ENCODE measurements around the gene SUMO3. TPM values are rescaled to one million over a fixed set of nuclear protein-coding genes. Genes with fewer than 3 reads are reported as not detected.

Gene SUMO3
- total RNA-seq, 1 donor from 2014 or later: 73.9 TPM

DNA sequence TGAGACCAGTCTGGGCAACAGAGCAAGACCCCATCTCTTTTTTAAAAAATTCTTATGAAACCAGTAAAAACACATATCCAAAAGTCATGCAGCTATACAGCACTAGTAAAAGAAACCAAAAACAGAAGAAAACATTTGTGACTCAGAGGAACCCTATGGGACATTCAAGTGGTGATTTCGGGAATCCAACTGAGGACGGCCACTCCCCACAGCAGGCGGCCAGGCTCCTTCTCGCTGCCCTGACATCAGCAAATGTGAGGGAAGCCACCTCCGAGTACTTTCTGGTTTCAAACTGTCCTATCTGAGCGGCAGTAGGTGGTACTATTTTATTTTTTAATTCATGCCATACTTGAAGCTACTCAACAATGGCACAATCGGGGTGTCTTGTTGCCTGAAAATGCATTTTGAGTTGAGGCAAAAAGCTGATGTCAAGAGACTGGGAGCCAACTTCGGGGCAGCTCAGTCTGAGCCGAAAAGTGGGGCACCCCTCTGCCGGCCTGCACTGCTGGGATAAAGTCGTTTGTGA is 3.3 kb downstream of the SUMO3 start:
- DNase-seq (ENCODE audit: missing footprints): no peak
- no peak for ATAC-seq
- intact Hi-C loops (cut with DNase I): loop anchor here (5.0 to 10.0 kb wide), 2 partner anchors 123 to 320 kb away; no protein-coding TSS in a partner anchor

DNA sequence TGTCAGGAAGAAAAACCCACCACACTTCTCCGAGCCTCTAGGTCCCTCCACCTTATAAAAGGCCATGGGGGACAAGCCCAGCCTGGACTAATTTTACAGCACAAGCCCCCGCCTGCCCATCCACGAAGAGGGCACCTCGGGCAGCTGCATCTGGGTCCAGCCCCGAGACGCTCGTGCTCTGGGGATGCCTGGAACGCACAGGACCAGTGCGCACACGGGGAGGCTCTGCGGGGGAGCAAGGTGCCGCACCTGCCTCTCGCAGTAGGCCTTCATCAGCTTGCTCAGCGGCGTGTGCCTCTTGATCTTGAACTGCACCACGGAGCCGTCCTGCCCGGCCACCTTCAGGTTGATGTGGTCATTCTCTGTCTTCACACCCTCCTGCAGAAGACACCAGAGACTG is 4.1 kb downstream of the SUMO3 start:
- no peak for ATAC-seq
- intact Hi-C loops (cut with DNase I): loop anchor here (10.0 kb wide), 1 partner anchor 321 kb away; no protein-coding TSS in a partner anchor
- DNase-seq (ENCODE audit: missing footprints): no peak

DNA sequence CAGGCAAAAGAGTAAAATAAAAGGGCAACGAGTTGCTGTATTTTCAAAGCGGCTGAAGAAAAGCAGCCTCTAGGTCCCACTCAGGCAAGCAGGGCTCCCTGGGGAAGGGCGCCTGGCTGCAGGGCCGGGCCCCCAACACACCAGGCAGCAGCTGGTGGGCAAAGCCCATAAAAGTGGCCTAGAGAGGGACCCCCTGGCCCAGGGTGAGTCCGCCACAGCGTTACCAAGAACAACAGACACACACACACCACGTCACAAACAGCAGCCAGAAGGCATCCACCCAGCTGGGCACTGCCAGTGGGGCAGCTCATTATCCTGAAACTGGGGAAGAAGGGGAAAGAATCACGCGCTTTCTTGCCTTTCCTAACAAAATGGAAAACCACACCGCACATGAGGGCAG is 4.7 kb downstream of the SUMO3 start:
- intact Hi-C loops (cut with DNase I): loop anchor here (10.0 kb wide), 1 partner anchor 322 kb away; no protein-coding TSS in a partner anchor
- ATAC-seq (no peak), DNase-seq (ENCODE audit: missing footprints) (no peak)

DNA sequence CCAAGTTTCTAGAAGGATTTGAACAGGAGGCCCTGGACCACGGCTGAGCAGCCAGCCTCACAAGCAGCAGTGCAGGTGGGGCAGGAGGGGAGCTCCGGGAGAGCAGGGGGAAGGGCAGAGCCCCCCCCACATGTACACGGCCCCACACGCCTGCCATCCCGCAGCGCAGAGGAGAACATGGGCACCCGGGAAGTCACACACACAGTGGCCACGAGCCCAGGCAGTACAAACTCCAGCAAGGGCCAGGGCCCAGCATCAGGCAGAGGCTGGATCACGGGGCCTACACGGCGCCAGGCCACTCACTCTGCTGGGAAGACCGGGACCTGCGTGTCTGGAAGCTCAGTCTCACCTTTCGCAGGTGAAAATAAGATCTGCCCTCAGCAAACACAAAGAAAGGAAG is 5.2 kb downstream of the SUMO3 start:
- DNase-seq (ENCODE audit: missing footprints): no peak
- intact Hi-C loops (cut with DNase I): loop anchor here (10.0 kb wide), 1 partner anchor 322 kb away; no protein-coding TSS in a partner anchor
- ATAC-seq: no peak

DNA sequence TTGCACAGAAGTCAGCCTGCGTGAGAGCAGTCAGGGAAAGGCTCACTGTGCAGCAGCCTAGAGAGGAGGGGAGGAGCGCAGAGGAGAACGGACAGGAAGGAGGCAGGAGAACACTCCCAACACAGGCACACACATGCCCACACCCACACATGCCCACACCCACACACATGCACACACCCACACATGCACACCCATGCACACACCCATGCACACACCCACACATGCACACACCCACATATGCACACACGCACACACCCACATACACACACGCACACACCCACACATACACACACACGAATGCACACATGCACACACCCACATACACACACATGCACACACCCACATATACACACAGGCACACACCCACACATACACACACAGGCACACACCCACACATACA is 7.1 kb downstream of the SUMO3 start:
- ATAC-seq (no peak), DNase-seq (ENCODE audit: missing footprints) (no peak)
- intact Hi-C loops (cut with DNase I): loop anchor here (10.0 kb wide), 1 partner anchor 324 kb away; no protein-coding TSS in a partner anchor

DNA sequence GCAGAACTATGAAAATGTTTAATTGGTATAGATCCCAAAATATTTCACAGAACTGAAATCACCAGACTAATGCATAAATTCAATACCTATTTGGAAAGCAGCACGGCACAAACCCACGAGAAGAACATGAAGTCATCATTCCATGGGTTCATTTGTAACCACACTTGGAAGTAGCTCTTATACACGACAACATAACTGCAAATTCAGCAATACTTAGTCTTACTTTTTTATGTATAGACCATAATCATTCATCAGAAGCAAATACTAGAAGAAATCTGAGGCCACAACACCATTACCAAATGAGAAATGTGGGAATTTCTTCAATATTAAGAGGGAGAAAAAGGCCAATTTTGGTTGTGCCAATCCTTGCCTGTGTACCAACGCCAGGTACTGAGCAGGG is 12.0 kb downstream of the SUMO3 start:
- intact Hi-C loops (cut with DNase I): no loop called here
- no peak for ATAC-seq
- no peak for DNase-seq (ENCODE audit: missing footprints)

DNA sequence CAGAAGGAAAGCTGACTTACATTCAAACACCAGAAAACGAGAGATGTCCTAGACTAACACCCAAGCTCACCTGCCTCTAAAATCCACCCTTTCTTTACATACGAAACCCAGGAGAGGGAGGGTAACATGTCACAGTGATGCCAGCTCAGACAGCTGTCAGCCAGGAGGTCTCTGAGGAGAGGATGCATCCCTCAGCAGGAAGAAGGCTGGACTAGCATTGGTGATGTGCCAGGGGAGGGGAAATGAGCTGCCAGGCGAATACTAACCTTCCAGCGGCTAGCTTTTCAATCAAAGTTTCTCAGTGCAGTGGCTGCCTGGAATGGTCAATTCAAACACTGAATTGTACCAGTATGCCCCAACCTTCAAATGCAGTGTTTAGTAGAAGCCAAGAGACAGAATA is 12.6 kb downstream of the SUMO3 start:
- DNase-seq (ENCODE audit: missing footprints) (no peak), ATAC-seq (no peak)
- intact Hi-C loops (cut with DNase I): no loop called here

DNA sequence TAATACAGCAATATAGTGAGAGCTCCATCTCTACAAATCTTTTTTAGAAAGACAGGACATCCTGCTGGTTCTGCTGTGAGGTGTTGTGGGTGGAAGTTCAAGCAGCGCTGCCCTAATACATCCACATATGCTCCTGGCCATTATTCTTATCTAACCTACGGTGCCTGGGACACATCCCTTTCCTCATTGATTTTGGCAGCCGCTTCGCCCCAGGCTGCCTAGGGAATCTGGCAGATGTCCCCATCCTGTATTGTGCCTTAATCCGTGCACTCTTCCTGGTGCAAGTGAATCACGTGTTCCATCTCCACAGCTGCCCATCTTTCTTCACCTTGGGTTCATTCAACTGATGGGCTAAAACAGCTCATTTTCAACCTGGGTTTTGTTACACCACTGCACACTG is 13.1 kb downstream of the SUMO3 start:
- DNase-seq (ENCODE audit: missing footprints) (no peak), ATAC-seq (no peak)
- intact Hi-C loops (cut with DNase I): loop anchor here (5.0 kb wide), 1 partner anchor 128 kb away; no protein-coding TSS in a partner anchor

DNA sequence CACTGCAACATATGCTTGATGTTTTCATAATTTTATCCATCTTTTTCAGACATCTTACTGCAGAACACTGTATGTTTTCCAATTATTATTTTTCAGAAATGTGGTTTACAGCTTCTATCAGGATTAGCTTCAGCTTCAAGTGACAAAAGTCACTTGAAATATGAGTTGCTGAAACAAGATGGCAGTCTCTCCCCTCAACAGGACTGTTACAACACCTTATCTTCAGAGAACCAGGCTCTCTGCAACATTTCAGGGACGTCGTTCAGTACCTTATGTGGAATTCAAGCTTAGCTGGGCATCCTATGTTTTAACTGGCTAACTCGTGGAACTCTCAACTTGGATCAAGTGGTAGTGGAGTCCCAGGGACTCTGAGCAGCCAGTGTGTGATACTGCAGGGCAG is 14.2 kb downstream of the SUMO3 start:
- no peak for DNase-seq (ENCODE audit: missing footprints)
- no peak for ATAC-seq
- intact Hi-C loops (cut with DNase I): loop anchor here (5.0 kb wide), 1 partner anchor 129 kb away; no protein-coding TSS in a partner anchor

DNA sequence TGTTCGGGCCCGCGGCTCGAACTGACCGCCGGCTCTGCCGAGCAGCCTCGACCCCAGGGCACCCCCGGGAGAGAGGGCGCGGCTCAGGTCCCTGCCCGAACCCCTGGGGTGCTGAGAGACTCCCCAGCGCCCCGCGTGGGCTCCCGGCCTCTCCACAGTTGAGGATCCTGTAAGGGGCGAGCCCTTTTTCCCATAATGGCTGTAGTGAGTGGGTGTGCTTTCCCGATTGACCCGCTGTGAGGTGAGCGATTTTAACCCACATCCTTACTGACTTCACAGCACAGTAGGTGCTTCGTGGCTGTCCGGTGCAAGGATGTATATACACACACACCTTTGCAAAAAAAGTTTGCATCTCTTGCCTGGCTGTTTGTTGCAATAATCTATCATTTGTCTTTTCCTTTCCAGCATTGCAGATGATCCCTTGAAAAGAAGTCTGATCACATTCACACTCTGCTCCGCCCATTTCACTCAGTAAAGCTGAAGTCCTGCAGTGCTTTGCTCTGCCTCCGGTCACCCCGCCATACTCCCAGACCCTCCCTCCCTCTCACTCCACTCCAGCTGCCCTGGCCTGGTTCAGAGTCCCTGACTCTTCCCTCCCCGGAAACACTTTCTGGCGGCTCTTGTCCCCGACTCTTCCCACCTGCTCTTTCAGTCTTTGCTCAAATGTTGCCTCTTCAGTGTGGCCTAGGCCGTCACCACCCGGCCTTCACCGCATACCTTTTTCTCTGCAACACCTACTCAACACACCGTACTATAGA is 15.3 kb downstream of the SUMO3 start:
- ATAC-seq (no peak), DNase-seq (ENCODE audit: missing footprints) (no peak)
- intact Hi-C loops (cut with DNase I): loop anchor here (5.0 kb wide), 1 partner anchor 130 kb away; no protein-coding TSS in a partner anchor

DNA sequence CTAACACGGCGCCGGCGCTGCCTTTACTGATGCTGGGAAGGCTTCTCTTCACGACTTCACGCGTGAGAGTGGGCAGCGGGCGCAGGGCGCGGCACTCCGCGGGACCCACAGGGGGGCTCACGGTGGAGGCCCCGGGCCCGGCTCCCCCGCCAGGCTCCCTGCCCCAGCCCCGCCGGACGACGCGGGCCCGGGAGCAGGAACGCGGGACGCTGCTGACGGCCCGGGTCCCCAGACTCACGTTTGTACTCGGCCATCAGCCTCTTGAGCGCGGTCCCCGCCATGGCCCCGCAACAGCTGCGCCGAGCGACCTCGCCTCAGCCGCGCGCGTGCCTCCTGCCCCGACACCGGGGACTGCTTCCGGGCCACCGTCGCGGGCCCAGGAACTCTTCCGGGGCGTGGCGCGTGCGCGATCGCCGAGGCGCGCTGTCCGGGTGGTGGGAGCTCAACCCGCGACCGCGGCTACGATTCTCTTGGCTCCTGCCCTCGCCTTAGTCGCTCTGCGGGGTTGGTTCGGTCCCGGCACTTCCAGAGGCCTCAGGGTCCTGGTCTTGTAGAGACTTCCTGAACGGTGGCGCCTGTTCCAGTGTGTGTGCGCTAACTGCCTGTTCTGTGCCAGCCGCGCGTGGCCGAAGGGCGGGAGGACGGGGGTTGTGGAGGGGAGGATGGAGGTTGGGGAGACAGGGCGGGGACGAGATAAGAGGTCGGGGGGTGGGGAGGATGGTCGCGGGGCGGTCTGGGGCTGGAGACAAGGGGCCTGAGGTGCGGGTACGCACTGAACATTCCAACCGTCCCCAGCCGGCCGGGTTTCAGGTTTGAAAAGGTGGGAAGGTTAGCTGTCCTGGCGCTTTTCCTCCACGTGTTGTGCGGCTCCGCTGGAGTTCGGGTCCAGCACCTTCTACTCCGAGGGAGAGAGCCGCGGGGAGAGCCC is 16.1 kb downstream of the SUMO3 start, which contains the start of gene UBE2G2:
Gene UBE2G2, minus strand, starts transcription at position 353 of the 928 bp plus-strand sequence. Its CDS starts 72 bp downstream, at position 281.
- DNase-seq (ENCODE audit: missing footprints): peak; percentile 94
- intact Hi-C loops (cut with DNase I): loop anchor here (1.0 to 5.0 kb wide), 2 partner anchors 73 to 131 kb away; no protein-coding TSS in a partner anchor
- peak; percentile 94 for ATAC-seq

DNA sequence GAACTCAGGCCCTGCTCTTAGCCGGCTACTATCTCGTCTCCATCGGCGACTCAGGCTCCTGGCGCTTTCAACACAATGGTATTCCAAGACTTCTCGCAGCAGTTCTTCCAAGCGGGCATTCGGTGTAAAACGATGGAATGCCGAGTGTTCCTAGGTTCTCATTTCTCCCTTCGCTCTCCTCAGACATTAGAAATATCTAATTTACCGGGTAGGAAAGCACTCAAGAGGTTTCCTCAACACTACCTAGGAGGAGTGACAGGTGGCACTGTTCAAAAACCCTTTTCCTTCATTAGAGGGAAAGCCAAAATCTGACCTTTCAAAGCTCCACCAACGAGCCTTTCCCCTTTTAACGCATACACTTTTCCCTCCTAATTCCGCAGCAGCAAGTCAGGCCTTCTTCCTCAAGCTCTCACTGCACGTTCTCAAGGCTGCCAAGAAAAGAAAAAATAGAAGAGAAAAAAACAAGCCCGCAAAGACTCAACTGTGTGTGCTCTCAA is 16.8 kb downstream of the SUMO3 start:
- DNase-seq (ENCODE audit: missing footprints): no peak
- no peak for ATAC-seq
- intact Hi-C loops (cut with DNase I): loop anchor here (1.0 to 5.0 kb wide), 2 partner anchors 73 to 131 kb away; no protein-coding TSS in a partner anchor

DNA sequence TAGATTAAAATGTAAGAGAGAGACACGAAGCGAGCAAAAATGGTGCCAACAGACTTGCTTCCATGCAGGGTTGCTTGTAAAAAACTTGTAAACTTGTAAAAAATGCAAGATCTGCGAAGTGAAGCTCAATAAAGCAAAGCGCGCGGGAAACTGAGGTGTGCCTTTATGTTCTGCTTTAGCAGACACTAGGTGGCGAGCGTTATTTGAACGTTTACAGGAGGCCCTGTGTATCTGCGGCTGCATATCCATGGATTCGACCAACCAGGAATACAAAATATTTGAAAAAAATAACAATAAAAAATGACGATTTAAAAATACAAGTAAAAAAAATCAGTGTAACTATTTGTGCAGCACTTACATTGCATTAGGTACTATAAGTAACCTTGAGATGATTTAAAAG is 17.8 kb downstream of the SUMO3 start:
- intact Hi-C loops (cut with DNase I): loop anchor here (5.0 kb wide), 1 partner anchor 132 kb away; no protein-coding TSS in a partner anchor
- ATAC-seq: no peak

DNA sequence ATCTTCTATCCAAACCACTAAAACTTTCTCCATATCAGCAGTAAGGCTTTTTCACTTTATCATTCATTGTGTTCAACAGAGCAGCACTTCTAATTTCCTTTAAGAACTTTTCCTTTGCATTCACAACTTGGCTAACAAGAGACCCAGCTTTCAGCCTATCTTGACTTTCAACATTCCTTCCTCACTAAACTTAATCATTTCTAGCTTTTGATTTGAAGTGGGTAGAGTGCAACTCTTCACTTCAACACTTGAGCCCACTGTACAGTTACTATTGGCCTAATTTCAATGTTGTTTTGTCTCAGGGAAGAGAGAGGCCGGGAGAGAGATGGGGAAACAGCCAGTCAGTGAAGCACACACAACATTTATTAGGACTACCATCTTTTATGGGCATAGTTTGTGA is 18.2 kb downstream of the SUMO3 start:
- intact Hi-C loops (cut with DNase I): loop anchor here (5.0 kb wide), 1 partner anchor 133 kb away; no protein-coding TSS in a partner anchor
- no peak for ATAC-seq

More for the DNA sequence above, 17.8 kb downstream of the SUMO3 start:
- DNase-seq (ENCODE audit: missing footprints): no peak

DNA sequence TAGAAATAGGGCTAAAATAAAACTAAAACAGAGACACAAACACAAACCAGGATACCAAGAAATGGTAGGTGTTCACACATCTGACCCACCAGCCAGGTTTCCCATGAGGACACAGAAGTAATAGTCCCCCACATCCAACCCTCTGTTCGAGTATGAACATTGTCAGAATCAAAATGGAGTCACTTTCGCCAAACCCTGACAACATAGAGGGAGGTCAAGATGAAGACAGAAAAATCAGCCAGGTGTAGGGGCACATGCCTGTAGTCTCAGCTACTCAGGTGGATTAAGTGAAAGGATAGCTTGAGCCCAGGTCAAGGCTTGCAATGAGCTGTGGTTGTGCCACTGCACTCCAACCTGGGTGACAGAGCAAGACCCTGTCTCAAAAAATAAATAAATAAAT is 20.1 kb downstream of the SUMO3 start:
- ATAC-seq: no peak
- intact Hi-C loops (cut with DNase I): no loop called here
- no peak for DNase-seq (ENCODE audit: missing footprints)

More for the DNA sequence above, 18.2 kb downstream of the SUMO3 start:
- DNase-seq (ENCODE audit: missing footprints): no peak

DNA sequence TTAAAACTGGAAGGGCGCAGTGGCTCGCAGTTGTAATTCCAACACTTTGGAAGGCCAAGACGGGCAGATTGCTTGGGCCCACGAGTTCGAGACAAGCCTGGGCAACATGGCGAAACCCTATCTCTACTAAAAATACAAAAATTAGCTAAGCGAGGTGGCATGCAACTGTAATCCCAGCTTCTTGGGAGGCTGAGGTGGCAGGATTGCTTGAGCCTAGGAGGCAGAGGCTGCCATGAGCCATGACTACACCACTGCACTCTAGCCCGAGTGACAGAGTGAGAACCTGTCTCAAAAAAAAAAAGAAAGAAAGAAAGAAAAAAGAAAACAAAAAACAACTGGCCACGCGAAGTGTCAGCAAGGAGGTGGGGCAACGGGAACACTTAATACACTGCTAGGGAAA is 22.5 kb downstream of the SUMO3 start:
- intact Hi-C loops (cut with DNase I): no loop called here
- ATAC-seq (no peak), DNase-seq (ENCODE audit: missing footprints) (no peak)

DNA sequence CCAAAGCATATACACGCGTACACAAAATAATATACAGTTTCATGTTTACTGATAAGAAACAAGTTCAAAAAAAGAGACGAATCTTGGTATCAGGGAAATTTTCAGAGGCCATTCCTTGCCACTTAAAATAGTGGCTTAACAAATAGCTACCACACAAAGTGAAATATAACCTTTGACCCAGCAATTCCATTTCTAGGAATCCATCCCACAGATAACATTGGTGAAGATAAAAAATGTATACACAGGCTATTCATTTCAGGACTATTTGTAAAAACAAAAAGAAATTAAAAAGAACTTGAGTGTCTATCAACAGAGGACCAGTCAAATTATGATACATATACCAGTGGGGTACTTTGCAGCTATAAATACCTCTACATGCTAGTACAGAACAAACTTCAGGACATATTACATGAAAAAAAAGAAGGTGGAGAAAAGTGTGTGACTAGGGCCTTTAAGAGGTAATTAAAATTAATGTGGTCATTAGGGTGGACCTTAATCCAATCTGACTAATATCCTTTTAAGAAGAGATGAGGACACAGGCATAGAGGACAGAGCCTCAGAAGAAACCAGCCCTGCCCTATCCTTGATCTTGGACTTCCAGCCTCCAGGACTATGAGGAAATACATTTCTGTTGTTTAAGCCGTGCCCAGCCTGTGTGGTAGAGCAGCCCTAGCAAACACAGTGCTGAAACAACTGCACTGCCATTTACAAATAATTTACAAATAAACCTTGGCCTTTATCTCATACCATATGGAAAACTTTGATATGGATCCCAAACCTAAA is 24.1 kb downstream of the SUMO3 start:
- ATAC-seq: no peak
- intact Hi-C loops (cut with DNase I): no loop called here

More for the DNA sequence above, 24.1 kb downstream of the SUMO3 start:
- no peak for DNase-seq (ENCODE audit: missing footprints)
